Thyroid gland (tissue), 4 donors: ENCODE measurements around the gene RPA4.
"Not testable (repeated sequence)": the region's sequence is repeated elsewhere in the genome, so short reads cannot be mapped to it uniquely, and the experiment has no call there.

Experiments
- CTCF ChIP-seq, 6 experiments: fragments of 200-600 bp in 3 of 6; fragments of 450-650 bp in 3 of 6; sonication (generic) in 3 of 6; IDR thresholded peaks; one replicate each; pipeline ENCODE4 v1.5.1; 2016 to 2019; ENCODE audit warnings: antibody characterized with exemption in 6 of 6, mild to moderate bottlenecking in 2 of 6, inconsistent platforms in 1 of 6, moderate library complexity in 1 of 6
- POLR2A ChIP-seq, 2 donors: fragments of 450-650 bp; IDR thresholded peaks; one replicate each; pipeline ENCODE4 v1.6.1; 2017; ENCODE audit warnings: antibody characterized with exemption in 2 of 2, mild to moderate bottlenecking in 2 of 2, moderate library complexity in 1 of 2

- not testable (repeated sequence) for TF ChIP-seq POLR2A, CTCF (IDR thresholded peaks at IDR 0.05)
These were observed 24.3 kb upstream of the RPA4 start for GRCh38 chrX:96859422-96859821.
